Activated gamma-delta T cell treated with anti-CD3 and anti-CD28 coated beads, Interleukin-2, amount 50 U/mL, for 16 hours (primary cell): ENCODE measurements around the gene BAIAP2L2.

ENCODE experiments used
- DNase-seq: peaks from one replicate; pipeline ENCODE4 v3.0.0-alpha.2; 2020; ENCODE audit warnings: low read depth

Gene BAIAP2L2

GRCh38 chr22:38107692-38108515 is 2.6 kb downstream of the BAIAP2L2 start:
- DNase-seq = no peak

- no peak for DNase-seq
Observed at GRCh38 chr22:38106814-38107578, 3.5 kb downstream of the BAIAP2L2 start.

GRCh38 chr22:38104084-38104483 is 6.4 kb downstream of the BAIAP2L2 start:
- no peak for DNase-seq

GRCh38 chr22:38103641-38104040 is 6.8 kb downstream of the BAIAP2L2 start:
- DNase-seq = no peak

- no peak for DNase-seq
Observed at GRCh38 chr22:38098410-38099249, 11.9 kb downstream of the BAIAP2L2 start.

GRCh38 chr22:38097557-38098409 is 12.7 kb downstream of the BAIAP2L2 start:
- DNase-seq = no peak

GRCh38 chr22:38097058-38097457 is 13.4 kb downstream of the BAIAP2L2 start:
- no peak for DNase-seq

GRCh38 chr22:38089474-38089851 is 21.0 kb downstream of the BAIAP2L2 start:
- DNase-seq = no peak

- no peak for DNase-seq
Observed at GRCh38 chr22:38088629-38089473, 21.6 kb downstream of the BAIAP2L2 start.

GRCh38 chr22:38087855-38088254 is 22.6 kb downstream of the BAIAP2L2 start:
- DNase-seq = no peak

GRCh38 chr22:38086942-38087341 is 23.5 kb downstream of the BAIAP2L2 start:
- no peak for DNase-seq

GRCh38 chr22:38086001-38086845 is 24.3 kb downstream of the BAIAP2L2 start:
- DNase-seq = no peak

- no peak for DNase-seq
Observed at GRCh38 chr22:38085501-38085900, 25.0 kb downstream of the BAIAP2L2 start.

GRCh38 chr22:38085056-38085455 is 25.4 kb downstream of the BAIAP2L2 start:
- no peak for DNase-seq

GRCh38 chr22:38083931-38084631 is 26.4 kb downstream of the BAIAP2L2 start, which contains the start of gene SLC16A8:
SLC16A8 (minus strand) TSS chr22:38084184; CDS start chr22:38082873, 1,311 bp downstream.
- DNase-seq = no peak

GRCh38 chr22:38082986-38083710 is 27.3 kb downstream of the BAIAP2L2 start:
- DNase-seq = no peak

- no peak for DNase-seq
Observed at GRCh38 chr22:38081941-38082828, 28.3 kb downstream of the BAIAP2L2 start.
